ENCODE measurements around the gene CAMK1D.

The CAMK1D gene

GRCh38 chr10:12390733-12391132, 41.4 kb downstream of the CAMK1D start:
- no peaks in the 10 kb centered on the region; the same call in 1 of the 2 replicates for H3F3A ChIP-seq (ENCODE audit: control insufficient read depth, insufficient read depth)
- H3K9me3 ChIP-seq (ENCODE audit: control insufficient read depth, insufficient read depth, low read length), result no peaks in the 10 kb centered on the region

GRCh38 chr10:12391206-12391605, 41.9 kb downstream of the CAMK1D start:
- Histone ChIP-seq H3K9me2 (replicated peaks; ENCODE audit: control insufficient read depth, low read length) (no peaks in the 10 kb centered on the region), H3K4me3 (ENCODE audit: low read length) (no peak overlapping the region), H3K79me2 (ENCODE audit: control insufficient read depth, low read length) (peaks cover 95% of the 10 kb centered on the region), H3K4me2 (ENCODE audit: low read length) (no peak overlapping the region), H3K36me3 (ENCODE audit: control insufficient read depth, low read length) (peaks cover 3% of the 10 kb centered on the region; the same call in 1 of the 2 replicates), H4K20me1 (ENCODE audit: control insufficient read depth, insufficient read depth, low read depth, low read length) (peaks cover 7% of the 10 kb centered on the region), H3K9me3 (ENCODE audit: control insufficient read depth, insufficient read depth, low read length) (no peaks in the 10 kb centered on the region), H3K4me1 (ENCODE audit: control insufficient read depth, low read length) (peaks cover 47% of the 10 kb centered on the region), H3K27ac (ENCODE audit: low read depth, low read length) (no peak overlapping the region), H3F3A (ENCODE audit: control insufficient read depth, insufficient read depth) (no peaks in the 10 kb centered on the region; the same call in 1 of the 2 replicates), H3K27me3 (ENCODE audit: control insufficient read depth, low read length) (no peaks in the 10 kb centered on the region)
- no peak for TF ChIP-seq CTCF (IDR thresholded peaks at IDR 0.05; ENCODE audit: low read depth, low read length, poor library complexity, severe bottlenecking)

More at GRCh38 chr10:12390733-12391132, 41.4 kb downstream of the CAMK1D start:
- Histone ChIP-seq H3K27ac (ENCODE audit: low read depth, low read length) (no peak overlapping the region), H3K4me2 (ENCODE audit: low read length) (no peak overlapping the region), H3K27me3 (ENCODE audit: control insufficient read depth, low read length) (no peaks in the 10 kb centered on the region), H3K9me2 (replicated peaks; ENCODE audit: control insufficient read depth, low read length) (no peaks in the 10 kb centered on the region), H3K36me3 (ENCODE audit: control insufficient read depth, low read length) (peaks cover 3% of the 10 kb centered on the region; the same call in 1 of the 2 replicates), H3K4me3 (ENCODE audit: low read length) (no peak overlapping the region), H3K4me1 (ENCODE audit: control insufficient read depth, low read length) (peaks cover 50% of the 10 kb centered on the region), H3K79me2 (ENCODE audit: control insufficient read depth, low read length) (peaks cover 95% of the 10 kb centered on the region), H4K20me1 (ENCODE audit: control insufficient read depth, insufficient read depth, low read depth, low read length) (peaks cover 7% of the 10 kb centered on the region)
- TF ChIP-seq CTCF (IDR thresholded peaks at IDR 0.05; ENCODE audit: low read depth, low read length, poor library complexity, severe bottlenecking), result no peak
- TF ChIP-seq EZH2phosphoT487 (IDR thresholded peaks at IDR 0.05; ENCODE audit: borderline replicate concordance, low read length), result no peak

GRCh38 chr10:12393831-12394230, 44.5 kb downstream of the CAMK1D start:
- Histone ChIP-seq H3K4me3 (ENCODE audit: low read length) (no peak overlapping the region), H3K79me2 (ENCODE audit: control insufficient read depth, low read length) (peaks cover 95% of the 10 kb centered on the region), H3K4me2 (ENCODE audit: low read length) (no peak overlapping the region), H4K20me1 (ENCODE audit: control insufficient read depth, insufficient read depth, low read depth, low read length) (peaks cover 13% of the 10 kb centered on the region), H3K4me1 (ENCODE audit: control insufficient read depth, low read length) (peaks cover 28% of the 10 kb centered on the region), H3K9me2 (replicated peaks; ENCODE audit: control insufficient read depth, low read length) (no peaks in the 10 kb centered on the region), H3K9me3 (ENCODE audit: control insufficient read depth, insufficient read depth, low read length) (no peaks in the 10 kb centered on the region), H3K27ac (ENCODE audit: low read depth, low read length) (no peak overlapping the region), H3F3A (ENCODE audit: control insufficient read depth, insufficient read depth) (no peaks in the 10 kb centered on the region; the same call in 1 of the 2 replicates), H3K27me3 (ENCODE audit: control insufficient read depth, low read length) (no peaks in the 10 kb centered on the region), H3K36me3 (ENCODE audit: control insufficient read depth, low read length) (0 out of 2 replicates have a peak, but pooled peaks cover 3% of the 10 kb centered on the region)
- no peak for TF ChIP-seq CTCF (IDR thresholded peaks at IDR 0.05; ENCODE audit: low read depth, low read length, poor library complexity, severe bottlenecking)
- no peak for TF ChIP-seq EZH2phosphoT487 (IDR thresholded peaks at IDR 0.05; ENCODE audit: borderline replicate concordance, low read length)

All from DOHH2 (cell line).